ENCODE results near the gene DLG2. TPM values are rescaled to one million over a fixed set of nuclear protein-coding genes. Genes with fewer than 3 reads are reported as not detected.

DLG2 gene
- total and polyA plus RNA-seq, 2 of the 8 experiments (the other 6 are each of a cell fraction or from before 2014, with no cell fraction given), result 1.7 to 14.3 TPM

DNA sequence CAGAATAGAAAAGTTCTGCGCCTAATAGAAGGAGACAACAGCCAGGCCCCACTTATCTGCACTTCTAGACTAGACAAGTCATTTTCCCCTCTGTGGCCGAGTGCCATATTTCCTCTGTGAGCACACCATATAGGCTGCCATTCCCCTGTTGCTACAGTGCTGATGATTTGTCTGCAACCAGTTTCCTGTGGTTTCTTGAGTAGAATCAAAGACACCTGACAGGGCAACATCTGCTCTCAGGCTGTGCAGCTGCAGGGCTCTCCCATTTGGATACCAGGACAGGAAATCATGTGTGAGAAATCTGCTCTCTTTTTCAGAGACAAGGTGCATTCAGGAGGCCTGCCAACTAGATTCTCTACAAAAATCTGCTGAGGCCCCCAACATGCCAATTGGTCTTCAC lies 879.3 kb downstream of the DLG2 start:
- no peak overlapping the region for H3K56ac ChIP-seq (replicated peaks; ENCODE audit: insufficient read length, low read depth, low read length)
- H3K79me2 ChIP-seq (ENCODE audit: control insufficient read depth in 1 of 2, insufficient read depth in 2 of 2, low read length in 2 of 2), result no peaks in the 10 kb centered on the region
- no peak overlapping the region for H2AFZ ChIP-seq (ENCODE audit: low read length)
- TF ChIP-seq SIN3A (conservative IDR thresholded peaks at IDR 0.05 in 1 of 2, IDR thresholded peaks at IDR 0.05 in 1 of 2; ENCODE audit: low read depth in 1 of 2, low read length in 2 of 2) (no peak), SP4 (IDR thresholded peaks at IDR 0.05; ENCODE audit: low read length) (no peak), NRF1 (IDR thresholded peaks at IDR 0.05; ENCODE audit: low read depth, low read length) (no peak), SP2 (IDR thresholded peaks at IDR 0.05; ENCODE audit: low read length) (no peak), EP300 (IDR thresholded peaks at IDR 0.05; ENCODE audit: borderline replicate concordance in 1 of 2, low read depth in 2 of 2, low read length in 2 of 2) (no peak)
- H2BK5ac ChIP-seq (ENCODE audit: low read depth, low read length), result no peak overlapping the region
- no peak overlapping the region for H3K14ac ChIP-seq (ENCODE audit: insufficient read length)
- no peak overlapping the region for H3K18ac ChIP-seq (ENCODE audit: extremely low read depth, low read length)
- POLR2A ChIA-PET (ENCODE audit: partially characterized antibody), result no interaction called here
- H3K9ac ChIP-seq (replicated peaks in 1 of 4; ENCODE audit: extremely low read depth in 1 of 4, low read depth in 3 of 4, low read length in 3 of 4), result no peak overlapping the region
- DNase-seq (ENCODE audit: low read depth in 1 of 2, low spot score in 2 of 2) (no peak), FAIRE-seq (no peak)
- no peak overlapping the region for H3K23ac ChIP-seq (ENCODE audit: insufficient read length)
- 89% methylated on average over 2 of the region's 2 CpGs; no CpG with 5 or more reads in 1 of the 2 experiments for WGBS, 2 experiments (ENCODE audit: extremely low coverage in 1 of 2, insufficient coverage in 1 of 2, insufficient read length in 1 of 2, insufficient replicate concordance in 2 of 2, low coverage in 1 of 2, low lambda C conversion rate in 2 of 2, missing lambda C conversion rate in 1 of 2)
- no peaks in the 10 kb centered on the region for H3K23me2 ChIP-seq (ENCODE audit: low read depth, low read length)
- no peak overlapping the region for H3K4ac ChIP-seq (replicated peaks; ENCODE audit: insufficient read length, low read depth, low read length)
- H4K8ac ChIP-seq (ENCODE audit: extremely low read depth, insufficient read depth, low read length), result no peak overlapping the region
- no peaks in the 10 kb centered on the region for H4K20me1 ChIP-seq (replicated peaks in 1 of 2; ENCODE audit: control insufficient read depth in 1 of 2, insufficient read depth in 2 of 2, low read length in 2 of 2)
- no peaks in the 10 kb centered on the region for H3K9me3 ChIP-seq (ENCODE audit: insufficient read depth in 2 of 2, low read depth in 1 of 2, low read length in 1 of 2)
- no peaks in the 10 kb centered on the region for H3K79me1 ChIP-seq (ENCODE audit: low read depth, low read length)
- H3K27me3 ChIP-seq (replicated peaks in 1 of 4; ENCODE audit: control insufficient read depth in 3 of 4, extremely low read depth in 1 of 4, insufficient read depth in 3 of 4, low read length in 3 of 4), result no peaks in the 10 kb centered on the region
- CTCF ChIA-PET (ENCODE audit: partially characterized antibody), result no interaction called here
- no peak overlapping the region for H4K91ac ChIP-seq (replicated peaks; ENCODE audit: insufficient read length, low read length)
- H2BK120ac ChIP-seq (replicated peaks; ENCODE audit: low read depth, low read length), result no peak overlapping the region
- no peak overlapping the region for H2BK12ac ChIP-seq (ENCODE audit: low read depth, low read length)
- H3K4me3 ChIP-seq (ENCODE audit: extremely low read depth in 1 of 4, insufficient read depth in 2 of 4, low read depth in 3 of 4, low read length in 4 of 4), result no peak overlapping the region
- H3K4me1 ChIP-seq (replicated peaks in 1 of 4; ENCODE audit: control insufficient read depth in 3 of 4, insufficient read depth in 4 of 4, low read length in 3 of 4), result no peaks in the 10 kb centered on the region
- no peak overlapping the region for H3K27ac ChIP-seq (ENCODE audit: low read depth, low read length)
- H3K4me2 ChIP-seq (ENCODE audit: insufficient read depth in 1 of 2, low read depth in 2 of 2, low read length in 2 of 2), result no peak overlapping the region
- H2BK20ac ChIP-seq (ENCODE audit: low read length), result no peak overlapping the region
- no peak overlapping the region for H2BK15ac ChIP-seq (ENCODE audit: low read length)
- H2AK5ac ChIP-seq (ENCODE audit: low read depth, low read length), result no peak overlapping the region
- no peaks in the 10 kb centered on the region; a peak in 1 of 8 replicates for H3K36me3 ChIP-seq (ENCODE audit: control insufficient read depth in 2 of 4, insufficient read depth in 4 of 4, low read length in 3 of 4)
- no peak overlapping the region for H4K5ac ChIP-seq (ENCODE audit: insufficient read length, low read depth, low read length)
